HepG2 (cell line): Measurements from ENCODE around the gene PDE3B. TPM values are rescaled to one million over a fixed set of nuclear protein-coding genes. Genes with fewer than 3 reads are reported as not detected.

Experiments
- BCLAF1 ChIP-seq: fragments of 450-650 bp; IDR thresholded peaks from 2 replicates; pipeline ENCODE4 v1.6.1; 2017; ENCODE audit warnings: mild to moderate bottlenecking
- CAMTA2 ChIP-seq: sonication (generic); formaldehyde crosslinking; IDR thresholded peaks from 2 replicates; pipeline ENCODE4 v1.4.0; 2020; ENCODE audit warnings: mild to moderate bottlenecking, missing genetic modification reagents, borderline replicate concordance
- CBX1 ChIP-seq: IDR thresholded peaks from one replicate; pipeline ENCODE4 v1.6.1; 2016; ENCODE audit warnings: antibody characterized with exemption, low read depth
- ELF1 ChIP-seq: sonication (generic); formaldehyde crosslinking; IDR thresholded peaks from 2 replicates; pipeline ENCODE4 v1.4.0; 2020; ENCODE audit warnings: missing genetic modification reagents
- FOXK1 ChIP-seq: sonication (generic); formaldehyde crosslinking; IDR thresholded peaks from 2 replicates; pipeline ENCODE4 v1.4.0; 2020; ENCODE audit warnings: low read depth, missing genetic modification reagents, borderline replicate concordance
- HOXA9 ChIP-seq: sonication (generic); formaldehyde crosslinking; IDR thresholded peaks from 2 replicates; pipeline ENCODE4 v1.8.1; 2022; ENCODE audit warnings: missing genetic modification reagents, mild to moderate bottlenecking, moderate library complexity, borderline replicate concordance
- PHF5A ChIP-seq: IDR thresholded peaks from one replicate; pipeline ENCODE4 v1.6.1; 2018; ENCODE audit warnings: low read depth, missing genetic modification reagents; ENCODE audit not compliant: unreplicated experiment
- RBAK ChIP-seq: sonication (generic); formaldehyde crosslinking; IDR thresholded peaks from 2 replicates; pipeline ENCODE4 v1.5.1; 2020; ENCODE audit warnings: mild to moderate bottlenecking, missing genetic modification reagents
- SMARCC2 ChIP-seq: fragments of 450-650 bp; IDR thresholded peaks from 2 replicates; pipeline ENCODE4 v1.6.1; 2017; ENCODE audit warnings: antibody characterized with exemption, mild to moderate bottlenecking
- SP2 ChIP-seq: sonication (generic); formaldehyde crosslinking; IDR thresholded peaks from 2 replicates; pipeline ENCODE4 v1.5.1; 2020; ENCODE audit warnings: mild to moderate bottlenecking, missing genetic modification reagents
- TBX3 ChIP-seq: fragments of 450-650 bp; IDR thresholded peaks from 2 replicates; pipeline ENCODE4 v1.6.1; 2017; ENCODE audit warnings: antibody characterized with exemption, mild to moderate bottlenecking, inconsistent platforms, borderline replicate concordance
- ZBTB20 ChIP-seq: sonication (generic); formaldehyde crosslinking; IDR thresholded peaks from 2 replicates; pipeline ENCODE4 v1.8.1; 2023; ENCODE audit warnings: missing genetic modification reagents, low read depth, mild to moderate bottlenecking, borderline replicate concordance
- ZBTB8A ChIP-seq: sonication (generic); formaldehyde crosslinking; IDR thresholded peaks from 2 replicates; pipeline ENCODE4 v1.4.0; 2020; ENCODE audit warnings: mild to moderate bottlenecking, low read depth, missing genetic modification reagents, borderline replicate concordance
- ZFP1 ChIP-seq: IDR thresholded peaks from 2 replicates; pipeline ENCODE4 v1.6.1; 2016
- ZFYVE20 ChIP-seq: sonication (generic); formaldehyde crosslinking; IDR thresholded peaks from 2 replicates; pipeline ENCODE4 v1.8.0; 2023; ENCODE audit warnings: low read depth, mild to moderate bottlenecking, moderate library complexity, missing genetic modification reagents, borderline replicate concordance
- ZNF142 ChIP-seq: sonication (generic); formaldehyde crosslinking; IDR thresholded peaks from 2 replicates; pipeline ENCODE4 v1.4.0; 2020; ENCODE audit warnings: missing genetic modification reagents
- ZNF17 ChIP-seq: sonication (generic); formaldehyde crosslinking; IDR thresholded peaks from 2 replicates; pipeline ENCODE4 v1.5.0; 2020; ENCODE audit warnings: mild to moderate bottlenecking, missing genetic modification reagents
- ZNF331 ChIP-seq: sonication (generic); formaldehyde crosslinking; IDR thresholded peaks from 2 replicates; pipeline ENCODE4 v1.4.0; 2020; ENCODE audit warnings: missing genetic modification reagents
- ZNF580 ChIP-seq: IDR thresholded peaks from 2 replicates; pipeline ENCODE4 v1.6.1; 2016; ENCODE audit warnings: low read depth, borderline replicate concordance
- polyA plus RNA-seq, 8 experiments: library from polyadenylated mRNA; depleted of rRNA in 3 of 8; stranded (reverse) in 7 of 8; unstranded in 1 of 8; fragments of >200 nt; fragmentation: Illumina TruSeq in 4 of 8; extraction: Trizol in 4 of 8; gene quantifications; 2 replicates each; pipeline versions ENCODE4 v1.2.1 to v1.2.3, GENCODE V29; 2011 to 2016; ENCODE audit warnings: low read depth in 4 of 8, missing spikeins in 1 of 8, mixed read lengths in 1 of 8; ENCODE audit not compliant: insufficient read depth in 1 of 8
- total RNA-seq, 5 experiments: library from RNA; depleted of rRNA; stranded (reverse); fragments of >200 nt; fragmentation: Illumina TruSeq; extraction: Trizol; gene quantifications; 2 replicates each; pipeline ENCODE4 v1.2.3, GENCODE V29; 2016; ENCODE audit warnings: low read depth in 1 of 5

Gene PDE3B
- total and polyA plus RNA-seq, 2 of the 13 experiments (the other 11 are each of a cell fraction or from before 2014, with no cell fraction given), result 14.1 to 26.5 TPM

- TF ChIP-seq ZNF142 (CRISPR knock-in tag) (peak; percentile 39; the same call in 1 of the 2 replicates), SP2 (CRISPR knock-in tag) (peak; percentile 22; the same call in 1 of the 2 replicates), ZFP1 (CRISPR knock-in tag) (no peak), CBX1 (no peak), PHF5A (no peak), BCLAF1 (no peak), TBX3 (no peak), ZNF580 (no peak), ZBTB20 (CRISPR knock-in tag) (no peak), SMARCC2 (no peak), RBAK (CRISPR knock-in tag) (no peak), ZBTB8A (CRISPR knock-in tag) (no peak; the same call in 1 of the 2 replicates), FOXK1 (CRISPR knock-in tag) (no peak), ZFYVE20 (CRISPR knock-in tag) (no peak), HOXA9 (CRISPR knock-in tag) (no peak; the same call in 1 of the 2 replicates), CAMTA2 (CRISPR knock-in tag) (no peak), ELF1 (CRISPR knock-in tag) (no peak), ZNF331 (CRISPR knock-in tag) (no peak; the same call in 1 of the 2 replicates), ZNF17 (no peak)
Observed at GRCh38 chr11:14642873-14643696, 519 bp upstream of the PDE3B start (continued).
